ENCODE results near the gene TRIM58.

GRCh38 chr1:247812637-247813036 is 44.4 kb upstream of the TRIM58 start:
- TF ChIP-seq EZH2 (IDR thresholded peaks at IDR 0.05) (no peak), POLR2A (IDR thresholded peaks at IDR 0.05; ENCODE audit: borderline replicate concordance, extremely low read depth, insufficient read depth, insufficient read length) (no peak), CTCF (IDR thresholded peaks at IDR 0.05 in 2 of 3, conservative IDR thresholded peaks at IDR 0.05 in 1 of 3; ENCODE audit: borderline replicate concordance in 1 of 3, insufficient read depth in 1 of 3, low read depth in 2 of 3, low read length in 2 of 3) (no peak), SRF (IDR thresholded peaks at IDR 0.05; ENCODE audit: low read depth) (no peak), EZH2phosphoT487 (IDR thresholded peaks at IDR 0.05; ENCODE audit: borderline replicate concordance) (no peak), JUND (IDR thresholded peaks at IDR 0.05) (no peak), REST (IDR thresholded peaks at IDR 0.05; ENCODE audit: low read depth) (no peak), ATF3 (IDR thresholded peaks at IDR 0.05) (no peak), ZNF274 (IDR thresholded peaks at IDR 0.05; ENCODE audit: low read depth, low read length) (no peak), TCF7L2 (IDR thresholded peaks at IDR 0.05; ENCODE audit: borderline replicate concordance, extremely low read depth, insufficient read depth, insufficient read length) (no peak), POLR2AphosphoS5 (IDR thresholded peaks at IDR 0.05; ENCODE audit: low read depth, low read length) (no peak), FOSL1 (IDR thresholded peaks at IDR 0.05; ENCODE audit: low read depth) (no peak), MAX (IDR thresholded peaks at IDR 0.05) (no peak), SIN3A (IDR thresholded peaks at IDR 0.05; ENCODE audit: low read depth) (no peak)

Data from HCT116 (cell line).